Measurements from ENCODE around the gene SLC25A45.

The SLC25A45 gene

GRCh38 chr11:65362320-65362931, 20.0 kb downstream of the SLC25A45 start:
- no peak for ATAC-seq
- TF ChIP-seq ISL1 (CRISPR knock-in tag; IDR thresholded peaks at IDR 0.05) (no peak), ZNF565 (CRISPR knock-in tag; conservative IDR thresholded peaks at IDR 0.05; ENCODE audit: low read depth) (no peak), OSR1 (CRISPR knock-in tag; IDR thresholded peaks at IDR 0.05) (no peak), ZFP3 (CRISPR knock-in tag; IDR thresholded peaks at IDR 0.05) (no peak), TSHZ2 (CRISPR knock-in tag; IDR thresholded peaks at IDR 0.05) (no peak), POU6F1 (CRISPR knock-in tag; IDR thresholded peaks at IDR 0.05; ENCODE audit: borderline replicate concordance, low read depth) (no peak), BACH2 (CRISPR knock-in tag; IDR thresholded peaks at IDR 0.05; ENCODE audit: borderline replicate concordance) (no peak), GLIS3 (CRISPR knock-in tag; IDR thresholded peaks at IDR 0.05) (no peak), TCF4 (CRISPR knock-in tag; IDR thresholded peaks at IDR 0.05; ENCODE audit: borderline replicate concordance) (no peak), ESRRG (CRISPR knock-in tag; IDR thresholded peaks at IDR 0.05) (no peak), CSRNP3 (CRISPR knock-in tag; IDR thresholded peaks at IDR 0.05) (no peak), ZC3H10 (CRISPR knock-in tag; IDR thresholded peaks at IDR 0.05) (no peak), ARNTL (CRISPR knock-in tag; IDR thresholded peaks at IDR 0.05; ENCODE audit: borderline replicate concordance, low read depth) (no peak), PPARA (CRISPR knock-in tag; IDR thresholded peaks at IDR 0.05; ENCODE audit: borderline replicate concordance) (no peak), TOX (CRISPR knock-in tag; IDR thresholded peaks at IDR 0.05; ENCODE audit: borderline replicate concordance) (no peak), ZNF8 (CRISPR knock-in tag; IDR thresholded peaks at IDR 0.05) (no peak)

- ATAC-seq: no peak
- no peak for TF ChIP-seq ZNF70 (CRISPR knock-in tag; IDR thresholded peaks at IDR 0.05)
- no peak for TF ChIP-seq SNAI2 (CRISPR knock-in tag; IDR thresholded peaks at IDR 0.05)
- TF ChIP-seq TOX (CRISPR knock-in tag; IDR thresholded peaks at IDR 0.05; ENCODE audit: borderline replicate concordance): no peak
- TF ChIP-seq GLIS3 (CRISPR knock-in tag; IDR thresholded peaks at IDR 0.05): no peak
- no peak for TF ChIP-seq ZFP30 (CRISPR knock-in tag; IDR thresholded peaks at IDR 0.05)
- TF ChIP-seq PATZ1 (CRISPR knock-in tag; IDR thresholded peaks at IDR 0.05; ENCODE audit: borderline replicate concordance): no peak
- no peak for TF ChIP-seq CREB5 (CRISPR knock-in tag; IDR thresholded peaks at IDR 0.05; ENCODE audit: low read depth)
- TF ChIP-seq RARB (CRISPR knock-in tag; IDR thresholded peaks at IDR 0.05): no peak
- no peak for TF ChIP-seq TCF4 (CRISPR knock-in tag; IDR thresholded peaks at IDR 0.05; ENCODE audit: borderline replicate concordance)
- no peak for TF ChIP-seq BACH2 (CRISPR knock-in tag; IDR thresholded peaks at IDR 0.05; ENCODE audit: borderline replicate concordance)
- TF ChIP-seq ZNF8 (CRISPR knock-in tag; IDR thresholded peaks at IDR 0.05): no peak
- no peak for TF ChIP-seq ZNF565 (CRISPR knock-in tag; conservative IDR thresholded peaks at IDR 0.05; ENCODE audit: low read depth)
- TF ChIP-seq POU6F1 (CRISPR knock-in tag; IDR thresholded peaks at IDR 0.05; ENCODE audit: borderline replicate concordance, low read depth): no peak
- no peak for TF ChIP-seq CSDC2 (CRISPR knock-in tag; IDR thresholded peaks at IDR 0.05)
- no peak for TF ChIP-seq ESRRG (CRISPR knock-in tag; IDR thresholded peaks at IDR 0.05)
Observed at GRCh38 chr11:65357856-65358356, 24.5 kb downstream of the SLC25A45 start.

All from SK-N-SH treated with all-trans-retinoic acid at 6 μM for 48 hours (cell line).